Measurements from ENCODE around the gene FAM228B.

DNA sequence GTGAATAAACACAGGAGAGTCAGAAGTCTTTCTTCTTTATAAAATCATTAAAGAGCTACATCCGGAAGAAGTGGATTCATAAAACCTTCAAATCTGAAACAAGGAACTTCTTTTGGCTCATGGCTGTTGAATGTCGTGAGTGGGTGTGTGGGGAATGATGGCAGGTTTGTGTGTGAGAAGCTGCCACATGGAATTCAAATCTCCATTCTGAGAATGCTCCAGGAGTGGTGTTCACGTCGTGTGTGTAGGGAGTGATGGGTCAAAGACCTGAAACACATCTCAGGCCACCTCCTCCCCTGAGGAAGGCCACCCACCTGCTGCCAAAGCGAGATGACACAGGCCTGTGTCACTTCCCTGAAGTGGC lies 80.5 kb downstream of the FAM228B start:
- no peak for TF ChIP-seq EP300 (IDR thresholded peaks at IDR 0.05)
- TF ChIP-seq, protein P1, sequence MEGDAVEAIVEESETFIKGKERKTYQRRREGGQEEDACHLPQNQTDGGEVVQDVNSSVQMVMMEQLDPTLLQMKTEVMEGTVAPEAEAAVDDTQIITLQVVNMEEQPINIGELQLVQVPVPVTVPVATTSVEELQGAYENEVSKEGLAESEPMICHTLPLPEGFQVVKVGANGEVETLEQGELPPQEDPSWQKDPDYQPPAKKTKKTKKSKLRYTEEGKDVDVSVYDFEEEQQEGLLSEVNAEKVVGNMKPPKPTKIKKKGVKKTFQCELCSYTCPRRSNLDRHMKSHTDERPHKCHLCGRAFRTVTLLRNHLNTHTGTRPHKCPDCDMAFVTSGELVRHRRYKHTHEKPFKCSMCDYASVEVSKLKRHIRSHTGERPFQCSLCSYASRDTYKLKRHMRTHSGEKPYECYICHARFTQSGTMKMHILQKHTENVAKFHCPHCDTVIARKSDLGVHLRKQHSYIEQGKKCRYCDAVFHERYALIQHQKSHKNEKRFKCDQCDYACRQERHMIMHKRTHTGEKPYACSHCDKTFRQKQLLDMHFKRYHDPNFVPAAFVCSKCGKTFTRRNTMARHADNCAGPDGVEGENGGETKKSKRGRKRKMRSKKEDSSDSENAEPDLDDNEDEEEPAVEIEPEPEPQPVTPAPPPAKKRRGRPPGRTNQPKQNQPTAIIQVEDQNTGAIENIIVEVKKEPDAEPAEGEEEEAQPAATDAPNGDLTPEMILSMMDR (IDR thresholded peaks at IDR 0.05) = no peak
